Gastroesophageal sphincter (tissue), 4 donors: ENCODE data around the gene LAMA2. TPM values are rescaled to one million over a fixed set of nuclear protein-coding genes. Genes with fewer than 3 reads are reported as not detected.

Experiments used
- ATAC-seq: fragments of 150-250 bp; one replicate; pipeline ENCODE4 v1.9.1; 2016; ENCODE audit warnings: mild to moderate bottlenecking, moderate library complexity
- H3K27ac ChIP-seq, 4 donors: fragments of 200-600 bp; sonication (generic) in 3 of 4; 1 replicate in 3 of 4; 2 replicates in 1 of 4; pipeline ENCODE4 v1.5.1; 2016 to 2019
- H3K27me3 ChIP-seq: fragments of 200-600 bp; sonication (generic); one replicate; pipeline ENCODE4 v1.5.1; 2019
- H3K36me3 ChIP-seq, 2 donors: fragments of 200-600 bp; sonication (generic); one replicate each; pipeline ENCODE4 v1.5.1; 2019; ENCODE audit warnings: control low read depth in 1 of 2
- H3K4me1 ChIP-seq, 3 donors: fragments of 200-600 bp; sonication (generic); 1 replicate in 2 of 3; 2 replicates in 1 of 3; pipeline ENCODE4 v1.5.1; 2016 to 2019; ENCODE audit warnings: control low read depth in 2 of 3
- H3K4me3 ChIP-seq, 2 donors: fragments of 200-600 bp; sonication (generic); one replicate each; pipeline ENCODE4 v1.5.1; 2019; ENCODE audit warnings: mild to moderate bottlenecking in 1 of 2, moderate library complexity in 1 of 2
- H3K9me3 ChIP-seq, 3 donors: fragments of 200-600 bp; sonication (generic); one replicate each; pipeline ENCODE4 v1.5.1; 2017 to 2019; ENCODE audit warnings: control low read depth in 2 of 3
- CTCF ChIP-seq, 4 experiments: fragments of 200-600 bp in 2 of 4; fragments of 450-650 bp in 2 of 4; sonication (generic) in 1 of 4; IDR thresholded peaks; one replicate each; pipeline ENCODE4 v1.5.1; 2017 to 2019; ENCODE audit warnings: antibody characterized with exemption in 4 of 4, mild to moderate bottlenecking in 2 of 4, moderate library complexity in 2 of 4
- EP300 ChIP-seq: sonication (generic); formaldehyde crosslinking; IDR thresholded peaks from one replicate; pipeline ENCODE4 v1.6.1; 2017; ENCODE audit warnings: antibody characterized with exemption, mild to moderate bottlenecking
- POLR2A ChIP-seq, 2 donors: fragments of 450-650 bp; IDR thresholded peaks; one replicate each; pipeline ENCODE4 v1.6.1; 2017; ENCODE audit warnings: antibody characterized with exemption in 2 of 2, mild to moderate bottlenecking in 2 of 2, moderate library complexity in 1 of 2
- POLR2AphosphoS5 ChIP-seq: sonication (generic); formaldehyde crosslinking; IDR thresholded peaks from one replicate; pipeline ENCODE4 v1.6.1; 2017; ENCODE audit warnings: antibody characterized with exemption
- WGBS, 2 donors: methylation state at CpG; one replicate each; pipeline ENCODE4 v1.1.5; 2018; ENCODE audit warnings: low coverage in 1 of 2; 5-methylcytosine and 5-hydroxymethylcytosine counted together
- total RNA-seq, 4 donors: library from RNA; depleted of rRNA; stranded (reverse); fragments of >200 nt; gene quantifications; one replicate each; pipeline ENCODE4 v1.1.0, GENCODE V29; 2016

The LAMA2 gene
- total RNA-seq, 4 donors from 2014 or later, result 103 to 199 (median 153) TPM

GRCh38 chr6:128903715-128904114 lies 20.8 kb downstream of the LAMA2 start:
- no peaks in the 10 kb centered on the region for H3K4me1 ChIP-seq
- no peak overlapping the region for H3K27ac ChIP-seq
- no peaks in the 10 kb centered on the region for H3K36me3 ChIP-seq
- no peak for TF ChIP-seq POLR2AphosphoS5
- no peak for TF ChIP-seq CTCF (IDR thresholded peaks at IDR 0.05)
- TF ChIP-seq POLR2A (IDR thresholded peaks at IDR 0.05), result no peak
- TF ChIP-seq EP300, result no peak
- ATAC-seq, result no peak
- 83 to 92% methylated on average over 5 of the region's 5 CpGs for WGBS, 2 donors
- no peaks in the 10 kb centered on the region for H3K9me3 ChIP-seq
- no peaks in the 10 kb centered on the region for H3K27me3 ChIP-seq
- H3K4me3 ChIP-seq, result no peak overlapping the region

GRCh38 chr6:128914051-128914450 lies 31.1 kb downstream of the LAMA2 start:
- no peak overlapping the region for H3K4me3 ChIP-seq
- no peaks in the 10 kb centered on the region for H3K4me1 ChIP-seq
- no peaks in the 10 kb centered on the region for H3K36me3 ChIP-seq
- H3K9me3 ChIP-seq, result no peaks in the 10 kb centered on the region
- WGBS, 2 donors, result 72 to 87% methylated on average over 2 of the region's 2 CpGs
- H3K27ac ChIP-seq, result no peak overlapping the region
- TF ChIP-seq POLR2AphosphoS5 (no peak), EP300 (no peak), POLR2A (IDR thresholded peaks at IDR 0.05) (no peak), CTCF (IDR thresholded peaks at IDR 0.05) (no peak)
- H3K27me3 ChIP-seq, result no peaks in the 10 kb centered on the region
- no peak for ATAC-seq

GRCh38 chr6:128918886-128919285 lies 35.9 kb downstream of the LAMA2 start:
- H3K4me1 ChIP-seq, result no peaks in the 10 kb centered on the region
- 80 to 94% methylated on average over 2 of the region's 2 CpGs for WGBS, 2 donors
- TF ChIP-seq POLR2AphosphoS5 (no peak), EP300 (no peak), CTCF (IDR thresholded peaks at IDR 0.05) (no peak), POLR2A (IDR thresholded peaks at IDR 0.05) (no peak)
- H3K36me3 ChIP-seq, result no peaks in the 10 kb centered on the region
- no peak for ATAC-seq
- H3K27ac ChIP-seq, result no peak overlapping the region
- H3K27me3 ChIP-seq, result no peaks in the 10 kb centered on the region
- no peak overlapping the region for H3K4me3 ChIP-seq
- no peaks in the 10 kb centered on the region for H3K9me3 ChIP-seq

- no peak for ATAC-seq
- no peak overlapping the region for H3K27ac ChIP-seq
- H3K36me3 ChIP-seq, result no peaks in the 10 kb centered on the region
- TF ChIP-seq EP300 (no peak), POLR2AphosphoS5 (no peak), POLR2A (IDR thresholded peaks at IDR 0.05) (no peak), CTCF (IDR thresholded peaks at IDR 0.05) (no peak)
- H3K4me1 ChIP-seq, result no peaks in the 10 kb centered on the region
- WGBS, 2 donors, result 38 to 48% methylated on average over 2 of the region's 2 CpGs
- no peak overlapping the region for H3K4me3 ChIP-seq
- no peaks in the 10 kb centered on the region for H3K27me3 ChIP-seq
- H3K9me3 ChIP-seq, result no peaks in the 10 kb centered on the region
Measured at GRCh38 chr6:128919412-128920180, 36.7 kb downstream of the LAMA2 start.

GRCh38 chr6:128925765-128926164 lies 42.8 kb downstream of the LAMA2 start:
- TF ChIP-seq POLR2A (IDR thresholded peaks at IDR 0.05) (no peak), EP300 (no peak), POLR2AphosphoS5 (no peak), CTCF (IDR thresholded peaks at IDR 0.05) (no peak)
- H3K27me3 ChIP-seq, result peaks cover 7% of the 10 kb centered on the region
- H3K9me3 ChIP-seq, result no peaks in the 10 kb centered on the region
- WGBS, 2 donors, result 56 to 86% methylated on average over 1 of the region's 1 CpG
- no peak overlapping the region for H3K27ac ChIP-seq
- peaks cover 0 to 17% of the 10 kb centered on the region in 2 donors for H3K36me3 ChIP-seq
- H3K4me3 ChIP-seq, result no peak overlapping the region
- no peak for ATAC-seq
- no peaks in the 10 kb centered on the region for H3K4me1 ChIP-seq
